HG03575 (cell line): ENCODE results near the gene ZNF724.
"Not testable (repeated sequence)": the region's sequence is repeated elsewhere in the genome, so short reads cannot be mapped to it uniquely, and the experiment has no call there.

ENCODE experiments used
- ATAC-seq: cut with Tn5 transposase; IDR thresholded peaks from one replicate; pipeline ENCODE4 v1.9.1; 2021; ENCODE audit not compliant: unreplicated experiment, insufficient number of reproducible peaks, low FRiP score; ENCODE audit errors: extremely low read depth

Gene ZNF724

GRCh38 chr19:23254141-23254910 is 4.1 kb upstream of the ZNF724 start:
- no peak for ATAC-seq

- not testable (repeated sequence) for ATAC-seq
These were observed 3.1 kb upstream of the ZNF724 start for GRCh38 chr19:23253256-23253655.

- ATAC-seq, result no peak
These were observed 8.8 kb downstream of the ZNF724 start for GRCh38 chr19:23241419-23241818.

- ATAC-seq, result no peak
These were observed 27.1 kb downstream of the ZNF724 start for GRCh38 chr19:23222998-23223652.

GRCh38 chr19:23203841-23204344 is 46.3 kb downstream of the ZNF724 start:
- no peak for ATAC-seq

GRCh38 chr19:23190341-23190740 is 59.9 kb downstream of the ZNF724 start:
- ATAC-seq, result no peak

- ATAC-seq, result no peak
These were observed 66.9 kb downstream of the ZNF724 start for GRCh38 chr19:23183251-23183650.
